HEK293 (cell line): Measurements from ENCODE around the gene COX8A.

ENCODE experiments used
- AEBP2 ChIP-seq: fragments of 450-650 bp; formaldehyde crosslinking; IDR thresholded peaks from 2 replicates; pipeline ENCODE4 v1.5.1; 2016; ENCODE audit warnings: missing biosample characterization, missing genetic modification characterization, borderline replicate concordance
- BCL11B ChIP-seq: fragments of 450-650 bp; formaldehyde crosslinking; IDR thresholded peaks from 2 replicates; pipeline ENCODE4 v1.5.1; 2016; ENCODE audit warnings: low read depth, missing biosample characterization, missing genetic modification characterization
- EGR2 ChIP-seq: fragments of 450-650 bp; formaldehyde crosslinking; IDR thresholded peaks from 2 replicates; pipeline ENCODE4 v1.5.1; 2016; ENCODE audit warnings: low read depth, missing biosample characterization, missing genetic modification characterization
- OVOL3 ChIP-seq: fragments of 450-650 bp; formaldehyde crosslinking; IDR thresholded peaks from 2 replicates; pipeline ENCODE4 v1.5.1; 2016; ENCODE audit warnings: missing biosample characterization, missing genetic modification characterization
- PRDM1 ChIP-seq: fragments of 450-650 bp; formaldehyde crosslinking; IDR thresholded peaks from 2 replicates; pipeline ENCODE4; 2016; ENCODE audit warnings: missing biosample characterization, missing genetic modification characterization
- SP2 ChIP-seq: fragments of 450-650 bp; formaldehyde crosslinking; IDR thresholded peaks from 2 replicates; pipeline ENCODE4 v1.5.1; 2016; ENCODE audit warnings: missing biosample characterization, missing genetic modification characterization
- TCF7L2 ChIP-seq: IDR thresholded peaks from 2 replicates; pipeline ENCODE4 v1.6.1; 2011; ENCODE audit warnings: low read depth, mild to moderate bottlenecking, inconsistent platforms, low read length, moderate library complexity, borderline replicate concordance
- ZBTB20 ChIP-seq: fragments of 450-650 bp; formaldehyde crosslinking; IDR thresholded peaks from 2 replicates; pipeline ENCODE4 v1.5.1; 2016; ENCODE audit warnings: missing biosample characterization, missing genetic modification characterization
- ZBTB6 ChIP-seq: fragments of 450-650 bp; formaldehyde crosslinking; IDR thresholded peaks from 2 replicates; pipeline ENCODE4 v1.5.1; 2017; ENCODE audit warnings: missing biosample characterization, missing genetic modification characterization
- ZIC2 ChIP-seq: fragments of 450-650 bp; formaldehyde crosslinking; IDR thresholded peaks from 2 replicates; pipeline ENCODE4 v1.5.1; 2016; ENCODE audit warnings: missing biosample characterization, missing genetic modification characterization
- ZNF148 ChIP-seq: fragments of 450-650 bp; formaldehyde crosslinking; IDR thresholded peaks from 2 replicates; pipeline ENCODE4 v1.5.0; 2017; ENCODE audit warnings: missing biosample characterization, missing genetic modification characterization, borderline replicate concordance
- ZNF175 ChIP-seq: fragments of 450-650 bp; formaldehyde crosslinking; IDR thresholded peaks from 2 replicates; pipeline ENCODE4 v1.5.1; 2016; ENCODE audit warnings: missing biosample characterization, missing genetic modification characterization
- ZNF211 ChIP-seq: fragments of 450-650 bp; formaldehyde crosslinking; IDR thresholded peaks from 2 replicates; pipeline ENCODE4 v1.5.1; 2016; ENCODE audit warnings: low read depth, missing biosample characterization, missing genetic modification characterization
- ZNF221 ChIP-seq: fragments of 450-650 bp; formaldehyde crosslinking; IDR thresholded peaks from 2 replicates; pipeline ENCODE4 v1.5.1; 2017; ENCODE audit warnings: missing biosample characterization, missing genetic modification characterization, borderline replicate concordance
- ZNF223 ChIP-seq: fragments of 450-650 bp; formaldehyde crosslinking; IDR thresholded peaks from 2 replicates; pipeline ENCODE4 v1.5.1; 2016; ENCODE audit warnings: missing biosample characterization, missing genetic modification characterization
- ZNF274 ChIP-seq, 2 experiments: fragments of 200-500 bp in 1 of 2; fragments of 450-650 bp in 1 of 2; sonication (Bioruptor generic) in 1 of 2; formaldehyde crosslinking in 1 of 2; IDR thresholded peaks; 2 replicates each; pipeline versions ENCODE4 v1.5.1 to v1.6.1; 2014 to 2016; ENCODE audit warnings: borderline replicate concordance in 1 of 2, inconsistent platforms in 1 of 2, low read length in 1 of 2, missing biosample characterization in 1 of 2, missing genetic modification characterization in 1 of 2
- ZNF280C ChIP-seq: fragments of 450-650 bp; formaldehyde crosslinking; IDR thresholded peaks from 2 replicates; pipeline ENCODE4 v1.5.1; 2016; ENCODE audit warnings: missing biosample characterization, missing genetic modification characterization
- ZNF335 ChIP-seq: fragments of 450-650 bp; formaldehyde crosslinking; conservative IDR thresholded peaks from 2 replicates; pipeline ENCODE4 v1.5.1; 2016; ENCODE audit warnings: missing biosample characterization, missing genetic modification characterization
- ZNF354C ChIP-seq: fragments of 450-650 bp; formaldehyde crosslinking; IDR thresholded peaks from 2 replicates; pipeline ENCODE4 v1.5.1; 2016; ENCODE audit warnings: missing biosample characterization, missing genetic modification characterization, low read depth, borderline replicate concordance
- ZNF48 ChIP-seq: fragments of 450-650 bp; formaldehyde crosslinking; IDR thresholded peaks from 2 replicates; pipeline ENCODE4 v1.5.1; 2016; ENCODE audit warnings: missing biosample characterization, missing genetic modification characterization
- ZNF521 ChIP-seq: fragments of 450-650 bp; formaldehyde crosslinking; IDR thresholded peaks from 2 replicates; pipeline ENCODE4 v1.5.1; 2017; ENCODE audit warnings: missing biosample characterization, mild to moderate bottlenecking, missing genetic modification characterization
- ZNF549 ChIP-seq: fragments of 450-650 bp; IDR thresholded peaks from 2 replicates; pipeline ENCODE4 v1.5.1; 2018; ENCODE audit warnings: missing biosample characterization, missing genetic modification characterization, mild to moderate bottlenecking, inconsistent platforms, moderate library complexity
- ZNF600 ChIP-seq: fragments of 450-650 bp; formaldehyde crosslinking; IDR thresholded peaks from 2 replicates; pipeline ENCODE4 v1.5.1; 2016; ENCODE audit warnings: missing biosample characterization, missing genetic modification characterization
- ZSCAN5A ChIP-seq: fragments of 450-650 bp; formaldehyde crosslinking; IDR thresholded peaks from 2 replicates; pipeline ENCODE4 v1.5.1; 2016; ENCODE audit warnings: missing biosample characterization, missing genetic modification characterization
- TF ChIP-seq, protein P1 (sequence below): fragments of 450-650 bp; formaldehyde crosslinking; IDR thresholded peaks from 2 replicates; pipeline ENCODE4 v1.5.1; 2016; ENCODE audit warnings: missing biosample characterization, missing genetic modification characterization
- TF ChIP-seq, protein P2 (sequence below): fragments of 450-650 bp; formaldehyde crosslinking; IDR thresholded peaks from 2 replicates; pipeline ENCODE4 v1.5.1; 2016; ENCODE audit warnings: missing biosample characterization, missing genetic modification characterization

The COX8A gene

DNA sequence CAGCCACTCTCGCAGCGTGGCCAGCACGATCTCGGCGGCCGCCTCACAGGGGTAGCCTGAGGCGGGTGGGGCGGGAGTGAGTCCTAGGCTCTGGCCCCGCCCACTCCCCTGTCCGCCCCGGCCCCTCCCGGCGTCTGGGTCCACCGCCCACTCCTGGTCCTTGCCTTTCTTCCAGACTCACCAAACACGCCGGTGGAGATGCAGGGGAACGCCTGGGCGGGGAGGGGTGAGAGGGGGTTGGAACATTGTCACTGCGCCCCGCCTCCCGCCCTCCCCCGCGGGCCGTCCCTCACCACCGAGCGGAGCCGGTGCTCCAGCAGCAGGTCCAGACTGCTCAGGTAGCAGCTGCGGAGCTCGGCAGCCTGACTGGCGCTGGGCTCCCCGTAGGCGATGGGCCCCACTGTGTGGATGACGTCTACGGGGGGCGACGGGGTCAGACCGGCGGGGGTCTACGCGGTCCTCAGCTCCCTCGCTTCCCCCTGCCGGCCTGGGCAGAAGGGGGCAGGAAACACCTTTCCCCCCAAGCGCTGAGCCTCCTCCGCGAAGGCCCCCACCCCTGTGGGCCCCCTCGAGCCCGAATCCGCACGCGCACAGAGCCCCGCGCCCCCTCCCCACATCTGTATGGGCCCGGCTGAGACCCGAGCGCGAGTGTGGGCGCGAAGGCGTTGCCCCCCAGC is 25.1 kb downstream of the COX8A start (continued):
- TF ChIP-seq, protein P1, sequence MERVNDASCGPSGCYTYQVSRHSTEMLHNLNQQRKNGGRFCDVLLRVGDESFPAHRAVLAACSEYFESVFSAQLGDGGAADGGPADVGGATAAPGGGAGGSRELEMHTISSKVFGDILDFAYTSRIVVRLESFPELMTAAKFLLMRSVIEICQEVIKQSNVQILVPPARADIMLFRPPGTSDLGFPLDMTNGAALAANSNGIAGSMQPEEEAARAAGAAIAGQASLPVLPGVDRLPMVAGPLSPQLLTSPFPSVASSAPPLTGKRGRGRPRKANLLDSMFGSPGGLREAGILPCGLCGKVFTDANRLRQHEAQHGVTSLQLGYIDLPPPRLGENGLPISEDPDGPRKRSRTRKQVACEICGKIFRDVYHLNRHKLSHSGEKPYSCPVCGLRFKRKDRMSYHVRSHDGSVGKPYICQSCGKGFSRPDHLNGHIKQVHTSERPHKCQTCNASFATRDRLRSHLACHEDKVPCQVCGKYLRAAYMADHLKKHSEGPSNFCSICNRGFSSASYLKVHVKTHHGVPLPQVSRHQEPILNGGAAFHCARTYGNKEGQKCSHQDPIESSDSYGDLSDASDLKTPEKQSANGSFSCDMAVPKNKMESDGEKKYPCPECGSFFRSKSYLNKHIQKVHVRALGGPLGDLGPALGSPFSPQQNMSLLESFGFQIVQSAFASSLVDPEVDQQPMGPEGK (tag by site-specific recombination): 0 out of 2 replicates have a peak, but pooled peaks have one; percentile 29
- TF ChIP-seq BCL11B (tag by site-specific recombination): no peak
- no peak for TF ChIP-seq PRDM1 (tag by site-specific recombination)
- no peak for TF ChIP-seq OVOL3 (tag by site-specific recombination)
- TF ChIP-seq ZNF221 (tag by site-specific recombination): no peak
- peak; percentile 49; the same call in 1 of the 2 replicates for TF ChIP-seq EGR2 (tag by site-specific recombination)
- TF ChIP-seq AEBP2 (tag by site-specific recombination): no peak
- peak; percentile 33 for TF ChIP-seq SP2 (tag by site-specific recombination)
- TF ChIP-seq, protein P2, sequence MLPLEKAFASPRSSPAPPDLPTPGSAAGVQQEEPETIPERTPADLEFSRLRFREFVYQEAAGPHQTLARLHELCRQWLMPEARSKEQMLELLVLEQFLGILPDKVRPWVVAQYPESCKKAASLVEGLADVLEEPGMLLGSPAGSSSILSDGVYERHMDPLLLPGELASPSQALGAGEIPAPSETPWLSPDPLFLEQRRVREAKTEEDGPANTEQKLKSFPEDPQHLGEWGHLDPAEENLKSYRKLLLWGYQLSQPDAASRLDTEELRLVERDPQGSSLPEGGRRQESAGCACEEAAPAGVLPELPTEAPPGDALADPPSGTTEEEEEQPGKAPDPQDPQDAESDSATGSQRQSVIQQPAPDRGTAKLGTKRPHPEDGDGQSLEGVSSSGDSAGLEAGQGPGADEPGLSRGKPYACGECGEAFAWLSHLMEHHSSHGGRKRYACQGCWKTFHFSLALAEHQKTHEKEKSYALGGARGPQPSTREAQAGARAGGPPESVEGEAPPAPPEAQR (tag by site-specific recombination): no peak
- TF ChIP-seq ZBTB20 (tag by site-specific recombination): no peak
- no peak for TF ChIP-seq ZNF211
- TF ChIP-seq ZNF335 (tag by site-specific recombination): no peak
- no peak for TF ChIP-seq ZNF521
- TF ChIP-seq ZNF354C: no peak
- no peak for TF ChIP-seq ZNF223
- 0 out of 2 replicates have a peak, but pooled peaks have one; percentile 21 for TF ChIP-seq ZNF600 (tag by site-specific recombination)
- no peak for TF ChIP-seq ZNF274 (IDR thresholded peaks at IDR 0.05; ENCODE audit: low read length)
- TF ChIP-seq ZNF274 (tag by site-specific recombination; IDR thresholded peaks at IDR 0.05; ENCODE audit: borderline replicate concordance): no peak
- TF ChIP-seq ZNF48 (tag by site-specific recombination): no peak
- peak; percentile 33; the same call in 1 of the 2 replicates for TF ChIP-seq ZBTB6 (tag by site-specific recombination)
- TF ChIP-seq ZNF280C (tag by site-specific recombination): no peak
- no peak for TF ChIP-seq TCF7L2
- no peak for TF ChIP-seq ZNF148
- no peak for TF ChIP-seq ZNF549 (tag by site-specific recombination)
- no peak for TF ChIP-seq ZSCAN5A (tag by site-specific recombination)
- TF ChIP-seq ZNF175: no peak
- no peak for TF ChIP-seq ZIC2 (tag by site-specific recombination)
